ENCODE measurements around the gene NOB1. TPM values are rescaled to one million over a fixed set of nuclear protein-coding genes. Genes with fewer than 3 reads are reported as not detected.
A peak's percentile ranks its signal among the peaks of the same experiment; 100 is the strongest.
"Not testable (repeated sequence)": the region's sequence is repeated elsewhere in the genome, so short reads cannot be mapped to it uniquely, and the experiment has no call there.

Gene NOB1
- total and polyA plus RNA-seq, 4 experiments from 2014 or later, result 28.0 to 54.4 (median 45.4) TPM

DNA sequence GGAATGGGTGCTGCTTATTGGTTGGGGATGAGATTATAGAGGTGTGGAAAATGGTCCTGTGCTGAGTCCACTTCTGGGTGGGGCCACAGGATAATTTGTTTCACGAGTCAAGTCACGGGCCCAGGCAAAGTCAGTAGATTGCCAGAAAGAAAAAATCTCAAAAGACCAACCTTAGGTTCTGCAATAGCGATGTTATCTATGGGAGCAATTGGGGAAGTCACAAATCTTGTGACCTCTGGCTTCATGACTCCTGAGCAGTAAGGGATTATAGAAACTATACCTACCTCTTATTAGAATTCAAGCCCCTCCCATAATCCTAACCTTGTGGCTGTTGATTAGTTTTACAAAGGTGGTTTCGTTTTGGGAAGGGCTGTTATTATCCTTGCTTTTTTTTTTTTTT lies 38.8 kb upstream of the NOB1 start:
- peaks cover 7 to 18% (median 9%) of the 10 kb centered on the region in 4 donors for H3K4me1 Mint-ChIP-seq
- peak overlapping the region in 4 of 7 donors; percentile 5 to 84 (median 12) for H3K27ac Mint-ChIP-seq
- no peaks in the 10 kb centered on the region for H3K27me3 ChIP-seq (ENCODE audit: insufficient read depth, low read length)
- intact Hi-C loops (cut with micrococcal nuclease), result no loop called here
- H3K27ac ChIP-seq (ENCODE audit: low read depth, low read length), result no peak overlapping the region
- H3K4me3 ChIP-seq (ENCODE audit: low read length in 2 of 2), result no peak overlapping the region
- H3K36me3 ChIP-seq (ENCODE audit: insufficient read depth, low read length), result peaks cover 14% of the 10 kb centered on the region
- H3K4me1 ChIP-seq (ENCODE audit: insufficient read depth, low read length), result no peaks in the 10 kb centered on the region
- no peaks in the 10 kb centered on the region for H3K27me3 Mint-ChIP-seq
- no peak overlapping the region for H3K4me3 Mint-ChIP-seq
- H3K9me3 Mint-ChIP-seq, result no peaks in the 10 kb centered on the region
- H3K9me3 ChIP-seq (ENCODE audit: control insufficient read depth in 1 of 2, low read length in 2 of 2), result no peaks in the 10 kb centered on the region
- no peak for DNase-seq
- peaks cover 19 to 40% of the 10 kb centered on the region in 2 donors for H3K36me3 Mint-ChIP-seq
- ChIA-PET POLR2A (ENCODE audit: partially characterized antibody) (no interaction called here), CTCF (ENCODE audit: partially characterized antibody) (interaction anchor here (1.3 kb wide), 1 partner anchor 861 kb away, joined by 5 read pairs; no protein-coding TSS in a partner anchor)

GRCh38 chr16:69791391-69791847 lies 36.7 kb upstream of the NOB1 start:
- intact Hi-C loops (cut with micrococcal nuclease); H3K27ac ChIP-seq (ENCODE audit: low read depth, low read length); H3K4me1 ChIP-seq (ENCODE audit: insufficient read depth, low read length); H3K27me3 ChIP-seq (ENCODE audit: insufficient read depth, low read length); H3K4me3 ChIP-seq (ENCODE audit: low read length in 2 of 2); H3K4me3 Mint-ChIP-seq; H3K9me3 ChIP-seq (ENCODE audit: control insufficient read depth in 1 of 2, low read length in 2 of 2); H3K9me3 Mint-ChIP-seq; POLR2A ChIA-PET (ENCODE audit: partially characterized antibody); H3K27me3 Mint-ChIP-seq; DNase-seq: not testable (repeated sequence)
- CTCF ChIA-PET (ENCODE audit: partially characterized antibody), result interaction anchor here (1.0 to 1.3 kb wide), 2 partner anchors 11 to 24 kb away, joined by 3 to 5 read pairs; no protein-coding TSS in a partner anchor
- Mint-ChIP-seq H3K4me1 (peaks cover 3 to 18% (median 7%) of the 10 kb centered on the region in 4 donors), H3K36me3 (peaks cover 27 to 46% of the 10 kb centered on the region in 2 donors), H3K27ac (peak overlapping the region in 2 of 7 donors; percentile 46 to 68)
- H3K36me3 ChIP-seq (ENCODE audit: insufficient read depth, low read length), result peaks cover 33% of the 10 kb centered on the region

GRCh38 chr16:69787883-69788282 lies 33.2 kb upstream of the NOB1 start:
- ChIA-PET CTCF (ENCODE audit: partially characterized antibody) (interaction anchor here (2.4 kb wide), 1 partner anchor 8 kb away, joined by 11 read pairs; no protein-coding TSS in a partner anchor), POLR2A (ENCODE audit: partially characterized antibody) (interaction anchor here (1.5 kb wide), 1 partner anchor 33 kb away, joined by 3 read pairs; the partner anchor contains the start of gene NOB1)
- H3K36me3 ChIP-seq (ENCODE audit: insufficient read depth, low read length), result peaks cover 37% of the 10 kb centered on the region
- Mint-ChIP-seq H3K9me3 (no peaks in the 10 kb centered on the region), H3K4me1 (peaks cover 0 to 8% (median 3%) of the 10 kb centered on the region in 4 donors), H3K27ac (peak overlapping the region in 1 of 7 donors; percentile 44), H3K27me3 (no peaks in the 10 kb centered on the region), H3K4me3 (no peak overlapping the region), H3K36me3 (peaks cover 29 to 50% of the 10 kb centered on the region in 2 donors)
- no peaks in the 10 kb centered on the region for H3K9me3 ChIP-seq (ENCODE audit: control insufficient read depth in 1 of 2, low read length in 2 of 2)
- no peak overlapping the region for H3K27ac ChIP-seq (ENCODE audit: low read depth, low read length)
- H3K4me1 ChIP-seq (ENCODE audit: insufficient read depth, low read length), result no peaks in the 10 kb centered on the region
- intact Hi-C loops (cut with micrococcal nuclease), result no loop called here
- H3K4me3 ChIP-seq (ENCODE audit: low read length in 2 of 2), result no peak overlapping the region
- no peaks in the 10 kb centered on the region for H3K27me3 ChIP-seq (ENCODE audit: insufficient read depth, low read length)
- no peak for DNase-seq

DNA sequence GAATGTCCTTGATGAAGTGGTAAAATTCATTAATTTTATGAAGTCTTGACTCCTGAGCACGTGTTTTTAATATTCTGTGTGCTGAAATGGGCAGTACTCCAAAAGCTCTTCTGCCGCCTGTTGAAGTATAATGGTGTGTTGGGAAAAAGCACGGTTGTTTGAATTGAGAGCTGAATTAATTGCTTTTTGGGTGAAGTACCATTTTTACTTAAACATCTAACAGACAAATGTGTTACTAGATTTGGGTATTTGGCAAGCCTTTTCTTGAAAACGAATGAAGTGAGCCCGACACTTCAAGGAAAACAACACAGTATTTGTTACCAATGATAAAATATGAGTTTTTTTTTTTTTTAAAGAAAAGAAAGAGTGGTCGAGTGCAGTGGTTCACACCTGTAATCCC lies 29.9 kb upstream of the NOB1 start:
- peaks cover 29% of the 10 kb centered on the region for H3K36me3 ChIP-seq (ENCODE audit: insufficient read depth, low read length)
- CTCF ChIA-PET (ENCODE audit: partially characterized antibody), result interaction anchor here (0.7 kb wide), 1 partner anchor 13 kb away, joined by 3 read pairs; no protein-coding TSS in a partner anchor

DNA sequence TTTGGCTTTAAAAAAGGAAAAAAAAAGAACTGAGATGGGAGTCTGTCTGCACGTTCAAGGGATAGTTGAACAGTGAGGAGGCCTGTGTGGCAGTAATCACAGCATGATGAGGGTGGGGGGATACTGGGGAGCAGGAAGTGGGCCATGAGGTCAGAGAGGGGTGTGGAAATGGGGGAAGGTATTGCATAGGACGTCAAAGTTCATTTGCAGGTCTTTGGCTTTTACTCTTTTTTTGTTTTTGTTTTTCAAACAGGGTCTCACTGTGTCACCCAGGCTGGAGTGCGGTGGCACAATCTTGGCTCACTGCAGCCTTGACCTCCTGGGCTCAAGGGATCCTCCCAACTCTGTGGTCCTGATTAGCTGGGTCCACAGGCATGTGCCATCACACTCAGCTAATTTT lies 26.4 kb upstream of the NOB1 start:
- intact Hi-C loops (cut with micrococcal nuclease), result no loop called here
- peak overlapping the region in 1 of 8 donors; percentile 26 for H3K4me3 Mint-ChIP-seq
- H3K27ac ChIP-seq (ENCODE audit: low read depth, low read length), result no peak overlapping the region
- H3K4me1 ChIP-seq (ENCODE audit: insufficient read depth, low read length), result no peaks in the 10 kb centered on the region
- no peak overlapping the region for H3K4me3 ChIP-seq (ENCODE audit: low read length in 2 of 2)
- DNase-seq, result no peak
- POLR2A ChIA-PET (ENCODE audit: partially characterized antibody), result no interaction called here
- peaks cover 7 to 10% (median 9%) of the 10 kb centered on the region in 4 donors for H3K4me1 Mint-ChIP-seq
- no peaks in the 10 kb centered on the region for H3K9me3 ChIP-seq (ENCODE audit: control insufficient read depth in 1 of 2, low read length in 2 of 2)
- peak overlapping the region in 4 of 7 donors; percentile 38 to 79 (median 52) for H3K27ac Mint-ChIP-seq
- H3K27me3 Mint-ChIP-seq, result no peaks in the 10 kb centered on the region
- peaks cover 14 to 32% of the 10 kb centered on the region in 2 donors for H3K36me3 Mint-ChIP-seq
- H3K36me3 ChIP-seq (ENCODE audit: insufficient read depth, low read length), result peaks cover 9% of the 10 kb centered on the region
- CTCF ChIA-PET (ENCODE audit: partially characterized antibody), result interaction anchor here (0.8 kb wide), 1 partner anchor 27 kb away, joined by 3 read pairs; the partner anchor contains the start of gene NOB1
- peaks cover 0 to 3% (median under 1%) of the 10 kb centered on the region in 8 donors for H3K9me3 Mint-ChIP-seq
- H3K27me3 ChIP-seq (ENCODE audit: insufficient read depth, low read length), result no peaks in the 10 kb centered on the region

More for the DNA sequence above, 29.9 kb upstream of the NOB1 start:
- H3K9me3 ChIP-seq (ENCODE audit: control insufficient read depth in 1 of 2, low read length in 2 of 2), result no peaks in the 10 kb centered on the region
- no peak for DNase-seq
- Mint-ChIP-seq H3K27ac (no peak overlapping the region), H3K9me3 (peaks cover 0 to 2% (median 0%) of the 10 kb centered on the region in 8 donors), H3K4me1 (peaks cover 4 to 14% (median 10%) of the 10 kb centered on the region in 4 donors), H3K4me3 (no peak overlapping the region), H3K36me3 (peaks cover 29 to 49% of the 10 kb centered on the region in 2 donors), H3K27me3 (no peaks in the 10 kb centered on the region)
- no peak overlapping the region for H3K27ac ChIP-seq (ENCODE audit: low read depth, low read length)
- H3K27me3 ChIP-seq (ENCODE audit: insufficient read depth, low read length), result no peaks in the 10 kb centered on the region
- no peak overlapping the region for H3K4me3 ChIP-seq (ENCODE audit: low read length in 2 of 2)
- no peaks in the 10 kb centered on the region for H3K4me1 ChIP-seq (ENCODE audit: insufficient read depth, low read length)
- intact Hi-C loops (cut with micrococcal nuclease), result no loop called here
- POLR2A ChIA-PET (ENCODE audit: partially characterized antibody), result no interaction called here

DNA sequence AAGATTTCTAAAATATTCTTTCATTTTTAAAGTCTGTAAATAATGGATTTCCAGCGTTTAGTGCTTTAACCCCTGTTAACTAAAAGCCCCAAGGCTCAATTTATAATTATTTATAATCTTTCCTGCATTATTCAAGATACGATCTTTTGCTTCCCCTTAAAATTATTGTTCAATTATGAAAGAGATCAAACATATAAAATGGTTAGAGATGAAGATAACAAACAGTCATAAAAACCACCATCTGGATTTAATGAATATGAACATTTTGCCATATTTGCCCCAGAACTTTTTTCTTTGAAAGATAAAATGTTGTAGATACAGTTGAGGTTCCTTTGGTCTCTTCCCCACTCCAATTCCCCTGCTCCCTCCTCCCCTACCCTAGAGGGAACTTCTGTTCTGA lies 25.0 kb upstream of the NOB1 start:
- H3K27ac Mint-ChIP-seq, result peak overlapping the region in 2 of 7 donors; percentile 15 to 18
- H3K9me3 Mint-ChIP-seq, result peaks cover 3 to 16% (median 9%) of the 10 kb centered on the region in 8 donors
- no peak overlapping the region for H3K4me3 Mint-ChIP-seq
- H3K36me3 ChIP-seq (ENCODE audit: insufficient read depth, low read length), result peaks cover 9% of the 10 kb centered on the region
- no peaks in the 10 kb centered on the region for H3K27me3 ChIP-seq (ENCODE audit: insufficient read depth, low read length)
- H3K4me3 ChIP-seq (ENCODE audit: low read length in 2 of 2), result no peak overlapping the region
- no peaks in the 10 kb centered on the region for H3K27me3 Mint-ChIP-seq
- ChIA-PET CTCF (ENCODE audit: partially characterized antibody) (no interaction called here), POLR2A (ENCODE audit: partially characterized antibody) (no interaction called here)
- no peak overlapping the region for H3K27ac ChIP-seq (ENCODE audit: low read depth, low read length)
- peaks cover 14 to 23% (median 19%) of the 10 kb centered on the region in 4 donors for H3K4me1 Mint-ChIP-seq
- peaks cover 24 to 41% of the 10 kb centered on the region in 2 donors for H3K36me3 Mint-ChIP-seq
- H3K4me1 ChIP-seq (ENCODE audit: insufficient read depth, low read length), result no peaks in the 10 kb centered on the region
- intact Hi-C loops (cut with micrococcal nuclease), result no loop called here
- no peak for DNase-seq
- no peaks in the 10 kb centered on the region for H3K9me3 ChIP-seq (ENCODE audit: control insufficient read depth in 1 of 2, low read length in 2 of 2)

DNA sequence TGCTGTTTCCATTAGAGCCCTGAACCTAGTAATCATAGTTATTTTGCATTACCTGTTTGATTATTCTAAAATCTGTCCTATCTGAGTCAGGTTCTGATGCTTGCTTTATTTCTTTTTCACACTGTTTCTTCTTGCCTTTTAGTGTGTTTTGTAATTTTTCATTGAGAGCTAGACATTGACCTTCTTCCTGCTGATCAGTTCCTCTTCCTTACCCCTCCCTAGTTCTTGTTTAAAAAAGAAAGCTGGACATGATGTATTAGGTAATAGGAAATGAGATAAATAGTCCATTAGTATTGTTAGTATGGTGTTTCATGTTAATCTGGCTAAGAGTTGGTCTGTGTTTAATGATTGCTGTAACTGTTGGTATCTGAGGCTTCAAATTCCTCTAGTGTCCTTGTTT lies 20.8 kb upstream of the NOB1 start:
- ChIA-PET POLR2A (ENCODE audit: partially characterized antibody) (no interaction called here), CTCF (ENCODE audit: partially characterized antibody) (interaction anchor here (1.3 kb wide), 1 partner anchor 21 kb away, joined by 4 read pairs; no protein-coding TSS in a partner anchor)

More for the DNA sequence above, 20.8 kb upstream of the NOB1 start:
- Histone ChIP-seq H3K9me3 (ENCODE audit: control insufficient read depth in 1 of 2, low read length in 2 of 2) (no peaks in the 10 kb centered on the region), H3K27me3 (ENCODE audit: insufficient read depth, low read length) (no peaks in the 10 kb centered on the region), H3K36me3 (ENCODE audit: insufficient read depth, low read length) (peaks cover 4% of the 10 kb centered on the region), H3K4me3 (ENCODE audit: low read length in 2 of 2) (no peak overlapping the region), H3K4me1 (ENCODE audit: insufficient read depth, low read length) (peaks cover 22% of the 10 kb centered on the region), H3K27ac (ENCODE audit: low read depth, low read length) (no peak overlapping the region)
- Mint-ChIP-seq H3K4me1 (peaks cover 27 to 50% (median 39%) of the 10 kb centered on the region in 4 donors), H3K4me3 (peak overlapping the region in 1 of 8 donors; percentile 2), H3K27ac (peak overlapping the region in 2 of 7 donors; percentile 13 to 54), H3K9me3 (peaks cover 3 to 17% (median 9%) of the 10 kb centered on the region in 8 donors), H3K36me3 (peaks cover 16 to 26% of the 10 kb centered on the region in 2 donors), H3K27me3 (no peaks in the 10 kb centered on the region)
- intact Hi-C loops (cut with micrococcal nuclease), result no loop called here
- no peak for DNase-seq

Data from CD4-positive, alpha-beta memory T cell (primary cell).